Natural killer cell (primary cell): ENCODE measurements around the gene MYO7B. TPM values are rescaled to one million over a fixed set of nuclear protein-coding genes. Genes with fewer than 3 reads are reported as not detected.

Experiments
- ATAC-seq, 3 donors: fragments of 150-1000 bp in 2 of 3; fragments of 200-7000 bp in 1 of 3; cut with Tn5 transposase; 1 replicate in 1 of 3; 2 replicates in 2 of 3; pipeline ENCODE4 v1.10.0; 2021; ENCODE audit warnings: mild to moderate bottlenecking in 2 of 3, moderate library complexity in 2 of 3
- DNase-seq, 2 donors: peaks; one replicate each; pipeline versions ENCODE4 v3.0.0 to v3.0.0-alpha.2; 2013 to 2021; ENCODE audit warnings: mixed read lengths in 1 of 2
- H3K27ac ChIP-seq: one replicate; pipeline ENCODE4 v1.5.1; 2013; ENCODE audit warnings: mild to moderate bottlenecking, low read length
- H3K27me3 ChIP-seq: one replicate; pipeline ENCODE4 v1.6.1; 2013; ENCODE audit warnings: low read length; ENCODE audit not compliant: control insufficient read depth, insufficient read depth
- H3K36me3 ChIP-seq: one replicate; pipeline ENCODE4 v1.6.1; 2013; ENCODE audit warnings: low read length; ENCODE audit not compliant: control insufficient read depth, insufficient read depth
- H3K4me1 ChIP-seq: one replicate; pipeline ENCODE4 v1.6.1; 2013; ENCODE audit warnings: low read length; ENCODE audit not compliant: control insufficient read depth, insufficient read depth
- H3K4me3 ChIP-seq: one replicate; pipeline ENCODE4 v1.5.1; 2013; ENCODE audit warnings: low read length
- H3K9me3 ChIP-seq: one replicate; pipeline ENCODE4 v1.6.1; 2013; ENCODE audit warnings: low read length; ENCODE audit not compliant: control insufficient read depth, insufficient read depth
- H3K27ac Mint-ChIP-seq, 2 donors: one replicate each; pipeline ENCODE4 v1.8.0; 2022; ENCODE audit warnings: mild to moderate bottlenecking in 2 of 2, mixed read lengths in 2 of 2, moderate library complexity in 1 of 2
- H3K27me3 Mint-ChIP-seq, 2 donors: one replicate each; pipeline ENCODE4 v1.8.0; 2022; ENCODE audit warnings: low read depth in 2 of 2, mixed read lengths in 2 of 2
- H3K36me3 Mint-ChIP-seq: one replicate; pipeline ENCODE4 v1.8.0; 2022; ENCODE audit warnings: mixed read lengths
- H3K4me1 Mint-ChIP-seq, 2 donors: one replicate each; pipeline ENCODE4 v1.8.0; 2022; ENCODE audit warnings: mixed read lengths in 2 of 2
- H3K4me3 Mint-ChIP-seq: one replicate; pipeline ENCODE4 v1.8.0; 2022; ENCODE audit warnings: mild to moderate bottlenecking, moderate library complexity, mixed read lengths
- H3K9me3 Mint-ChIP-seq, 2 donors: one replicate each; pipeline ENCODE4 v1.8.0; 2022; ENCODE audit warnings: mixed read lengths in 2 of 2
- CTCF ChIP-seq: fragments of 200-600 bp; IDR thresholded peaks from one replicate; pipeline ENCODE4 v1.8.0; 2022; ENCODE audit warnings: antibody characterized with exemption
- WGBS: methylation state at CpG from one replicate; pipeline ENCODE4 v1.1.7; 2013; ENCODE audit warnings: missing lambda C conversion rate; ENCODE audit not compliant: insufficient coverage; 5-methylcytosine and 5-hydroxymethylcytosine counted together
- intact Hi-C: fragments of 100-400 bp; cut with micrococcal nuclease; formaldehyde crosslinking; loops from one replicate; pipeline ENCODE4 v1.14.2; 2022
- total RNA-seq, 4 donors: library from RNA; stranded (reverse); fragments of 120-200 nt in 1 of 4; gene quantifications; one replicate each; pipeline versions ENCODE4 v1.2.3 to v1.2.4, GENCODE V29; 2013 to 2022

MYO7B gene
- total RNA-seq: under 1 TPM; 0.14 to 0.45 (median 0.25) TPM
- total RNA-seq (2013): 5.8 TPM

- 79% methylated on average over 11 of the region's 11 CpGs for WGBS
- Histone ChIP-seq H3K9me3 (no peaks in the 10 kb centered on the region), H3K36me3 (no peaks in the 10 kb centered on the region), H3K27me3 (peaks cover 2% of the 10 kb centered on the region), H3K4me3 (no peak within 1 kb of the TSS), H3K27ac (no peak within 1 kb of the TSS), H3K4me1 (no peaks in the 10 kb centered on the region)
- no peak for DNase-seq
- peaks cover 13 to 28% of the 10 kb centered on the region in 2 donors for H3K27me3 Mint-ChIP-seq
- no peak for TF ChIP-seq CTCF
- H3K4me1 Mint-ChIP-seq: no peaks in the 10 kb centered on the region
- intact Hi-C loops: no loop called here
- H3K4me3 Mint-ChIP-seq: no peak within 1 kb of the TSS
- ATAC-seq: no peak
- H3K27ac Mint-ChIP-seq: no peak within 1 kb of the TSS
- H3K9me3 Mint-ChIP-seq: no peaks in the 10 kb centered on the region
- H3K36me3 Mint-ChIP-seq: no peaks in the 10 kb centered on the region
These were observed at the start of gene MYO7B for GRCh38 chr2:127535422-127535901. TSS of gene MYO7B (plus strand) at chr2:127535683. CDS start at chr2:127559723, 24,040 bp downstream.

GRCh38 chr2:127485694-127486071 is 49.8 kb upstream of the MYO7B start:
- H3K4me3 ChIP-seq: no peak overlapping the region
- Mint-ChIP-seq H3K9me3 (no peaks in the 10 kb centered on the region), H3K4me3 (peak overlapping the region; percentile 55), H3K36me3 (peaks cover 21% of the 10 kb centered on the region), H3K27me3 (no peaks in the 10 kb centered on the region), H3K27ac (peak overlapping the region; percentile 82 to 90), H3K4me1 (peaks cover 30 to 37% of the 10 kb centered on the region in 2 donors)
- intact Hi-C loops: loop anchor here (10.0 kb wide), 1 partner anchor 291 kb away; no protein-coding TSS in a partner anchor
- H3K36me3 ChIP-seq: peaks cover 81% of the 10 kb centered on the region
- DNase-seq: peak in 1 of 2 donors; percentile 23
- H3K27me3 ChIP-seq: no peaks in the 10 kb centered on the region
- peak overlapping the region; percentile 21 for H3K27ac ChIP-seq
- no peaks in the 10 kb centered on the region for H3K9me3 ChIP-seq
- TF ChIP-seq CTCF: no peak
- H3K4me1 ChIP-seq: peaks cover 19% of the 10 kb centered on the region
- ATAC-seq: peak; percentile 63 to 74 (median 69)
- 53% methylated on average over 5 of the region's 5 CpGs for WGBS

- ATAC-seq (no peak), DNase-seq (no peak)
- no peak for TF ChIP-seq CTCF
- Mint-ChIP-seq H3K36me3 (peaks cover 14% of the 10 kb centered on the region), H3K4me1 (peaks cover 30 to 37% of the 10 kb centered on the region in 2 donors), H3K27ac (peak overlapping the region; percentile 82 to 90), H3K9me3 (no peaks in the 10 kb centered on the region), H3K4me3 (peak overlapping the region; percentile 55), H3K27me3 (no peaks in the 10 kb centered on the region)
- H3K36me3 ChIP-seq: peaks cover 79% of the 10 kb centered on the region
- 64% methylated on average over 6 of the region's 8 CpGs for WGBS
- H3K27me3 ChIP-seq: no peaks in the 10 kb centered on the region
- intact Hi-C loops: loop anchor here (10.0 kb wide), 1 partner anchor 292 kb away; no protein-coding TSS in a partner anchor
- peak overlapping the region; percentile 21 for H3K27ac ChIP-seq
- H3K4me1 ChIP-seq: peaks cover 19% of the 10 kb centered on the region
- H3K4me3 ChIP-seq: no peak overlapping the region
- H3K9me3 ChIP-seq: no peaks in the 10 kb centered on the region
These were observed 49.0 kb upstream of the MYO7B start for GRCh38 chr2:127486247-127487058.
